DMS 273 (cell line): ENCODE data around the gene UACA.
"Not testable (repeated sequence)": the region's sequence is repeated elsewhere in the genome, so short reads cannot be mapped to it uniquely, and the experiment has no call there.

Experiments
- DNase-seq: peaks from one replicate; lab custom pipeline; 2025; ENCODE audit not compliant: unreplicated experiment; lab: John Stamatoyannopoulos, UW

The UACA gene

GRCh38 chr15:70753101-70753829, 10.1 kb downstream of the UACA start:
- no peak for DNase-seq

GRCh38 chr15:70752193-70752635, 11.1 kb downstream of the UACA start:
- no peak for DNase-seq

GRCh38 chr15:70750203-70750869, 13.0 kb downstream of the UACA start:
- no peak for DNase-seq

GRCh38 chr15:70748281-70748747, 15.0 kb downstream of the UACA start:
- no peak for DNase-seq

- not testable (repeated sequence) for DNase-seq
Observed at GRCh38 chr15:70746598-70746997, 16.8 kb downstream of the UACA start.

- peak; percentile 52 for DNase-seq
Observed at GRCh38 chr15:70742928-70743327, 20.4 kb downstream of the UACA start.

GRCh38 chr15:70741677-70742293, 21.6 kb downstream of the UACA start:
- DNase-seq: peak; percentile 67

- DNase-seq: peak; percentile 92
Observed at GRCh38 chr15:70741107-70741531, 22.2 kb downstream of the UACA start.

- DNase-seq: not testable (repeated sequence)
Observed at GRCh38 chr15:70735040-70735439, 28.3 kb downstream of the UACA start.

GRCh38 chr15:70729164-70729563, 34.2 kb downstream of the UACA start:
- DNase-seq: no peak

- DNase-seq: no peak
Observed at GRCh38 chr15:70726753-70727152, 36.6 kb downstream of the UACA start.

- no peak for DNase-seq
Observed at GRCh38 chr15:70723927-70724326, 39.4 kb downstream of the UACA start.

- DNase-seq: no peak
Observed at GRCh38 chr15:70723122-70723422, 40.3 kb downstream of the UACA start.

- peak; percentile 47 for DNase-seq
Observed at GRCh38 chr15:70722266-70723121, 40.9 kb downstream of the UACA start.

GRCh38 chr15:70720228-70721016, 42.9 kb downstream of the UACA start:
- no peak for DNase-seq

- DNase-seq: no peak
Observed at GRCh38 chr15:70717237-70717793, 46.0 kb downstream of the UACA start.

- DNase-seq: no peak
Observed at GRCh38 chr15:70715840-70716485, 47.4 kb downstream of the UACA start.

GRCh38 chr15:70714565-70714964, 48.8 kb downstream of the UACA start:
- DNase-seq: no peak

GRCh38 chr15:70714015-70714414, 49.3 kb downstream of the UACA start:
- DNase-seq: no peak

- no peak for DNase-seq
Observed at GRCh38 chr15:70712271-70712670, 51.1 kb downstream of the UACA start.
